ENCODE results near the gene NISCH.

DNA sequence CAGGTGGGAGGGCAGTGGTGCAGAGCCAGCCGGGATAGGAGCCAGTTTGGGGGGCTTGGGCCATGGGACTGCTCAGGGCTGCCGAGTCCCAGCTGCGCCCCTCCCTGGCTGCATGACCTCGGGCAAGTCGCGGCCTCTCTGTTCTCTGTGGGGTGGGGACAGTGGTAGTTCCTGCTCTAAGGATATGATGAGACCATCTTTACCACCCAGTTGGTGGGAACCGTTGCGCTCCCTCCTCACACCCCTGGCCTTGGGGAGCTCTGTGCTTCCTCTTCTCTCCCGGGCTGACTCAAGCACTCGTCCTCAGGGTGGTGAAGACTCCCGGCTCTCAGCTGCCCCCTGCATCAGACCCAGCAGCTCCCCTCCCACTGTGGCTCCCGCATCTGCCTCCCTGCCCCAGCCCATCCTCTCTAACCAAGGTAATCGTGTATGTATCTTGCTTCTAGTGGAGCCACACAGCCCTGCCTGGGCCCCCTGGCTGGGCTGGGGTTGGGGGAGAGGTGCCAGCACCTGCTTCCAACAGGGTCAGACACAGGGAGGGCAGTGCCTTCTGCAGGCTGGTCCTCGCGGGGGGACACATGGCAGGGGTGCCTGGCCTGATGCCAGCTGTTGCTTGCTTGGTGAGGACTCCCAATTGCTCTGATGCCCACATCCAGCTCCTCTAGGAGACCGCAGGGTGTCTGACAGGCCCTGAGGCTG is 24.6 kb downstream of the NISCH start:
- TF ChIP-seq, protein P1, sequence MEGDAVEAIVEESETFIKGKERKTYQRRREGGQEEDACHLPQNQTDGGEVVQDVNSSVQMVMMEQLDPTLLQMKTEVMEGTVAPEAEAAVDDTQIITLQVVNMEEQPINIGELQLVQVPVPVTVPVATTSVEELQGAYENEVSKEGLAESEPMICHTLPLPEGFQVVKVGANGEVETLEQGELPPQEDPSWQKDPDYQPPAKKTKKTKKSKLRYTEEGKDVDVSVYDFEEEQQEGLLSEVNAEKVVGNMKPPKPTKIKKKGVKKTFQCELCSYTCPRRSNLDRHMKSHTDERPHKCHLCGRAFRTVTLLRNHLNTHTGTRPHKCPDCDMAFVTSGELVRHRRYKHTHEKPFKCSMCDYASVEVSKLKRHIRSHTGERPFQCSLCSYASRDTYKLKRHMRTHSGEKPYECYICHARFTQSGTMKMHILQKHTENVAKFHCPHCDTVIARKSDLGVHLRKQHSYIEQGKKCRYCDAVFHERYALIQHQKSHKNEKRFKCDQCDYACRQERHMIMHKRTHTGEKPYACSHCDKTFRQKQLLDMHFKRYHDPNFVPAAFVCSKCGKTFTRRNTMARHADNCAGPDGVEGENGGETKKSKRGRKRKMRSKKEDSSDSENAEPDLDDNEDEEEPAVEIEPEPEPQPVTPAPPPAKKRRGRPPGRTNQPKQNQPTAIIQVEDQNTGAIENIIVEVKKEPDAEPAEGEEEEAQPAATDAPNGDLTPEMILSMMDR (IDR thresholded peaks at IDR 0.05): no peak
- no peak for TF ChIP-seq EZH2 (IDR thresholded peaks at IDR 0.05)
